ENCODE results near the gene AVL9. TPM values are rescaled to one million over a fixed set of nuclear protein-coding genes. Genes with fewer than 3 reads are reported as not detected.
A peak's percentile ranks its signal among the peaks of the same experiment; 100 is the strongest.

Gene AVL9
- 31.3 TPM for total RNA-seq
- long read RNA-seq, full-length matches to known transcripts: 5 of 20 reads
- long read RNA-seq, partial matches to known transcripts: 2 of 20 reads
- long read RNA-seq, other reads (novel, unspliced or antisense): 13 of 20 reads

DNA sequence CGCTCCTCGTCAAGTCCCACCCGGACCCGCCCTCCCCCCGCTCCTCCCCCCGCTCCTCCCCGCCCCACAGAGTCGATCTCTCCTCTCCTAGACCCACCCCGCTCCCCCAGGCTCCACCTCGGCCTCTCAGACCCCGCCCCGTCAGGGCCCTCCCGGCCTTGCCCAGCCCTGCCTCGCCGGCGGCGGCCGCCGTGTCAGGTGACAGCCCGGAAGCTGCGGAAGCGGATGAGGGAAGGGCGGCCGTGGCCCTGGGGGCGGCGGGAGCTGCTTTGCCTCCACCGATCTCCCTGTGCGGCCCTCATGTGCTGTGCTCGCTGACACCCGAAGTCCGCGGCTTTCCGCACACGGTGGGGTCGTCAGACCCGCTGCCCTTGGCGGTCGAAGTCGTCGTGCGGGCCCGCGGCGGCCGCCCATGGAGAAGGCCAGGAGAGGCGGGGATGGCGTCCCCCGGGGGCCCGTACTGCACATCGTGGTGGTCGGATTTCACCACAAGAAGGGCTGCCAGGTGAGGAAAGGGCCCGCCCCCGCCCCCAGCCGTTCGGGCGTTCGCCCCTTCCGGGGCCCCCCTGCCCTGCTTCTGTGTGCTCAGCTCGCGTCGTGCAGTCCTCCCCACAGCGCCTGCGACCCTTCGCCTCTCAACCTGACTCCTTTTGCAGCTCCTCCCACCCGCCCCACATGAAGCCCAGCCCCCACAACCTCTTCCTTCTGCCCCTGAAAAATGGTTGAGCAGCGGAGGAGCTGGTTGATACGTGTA lies at the start of gene AVL9:
AVL9 (plus strand) TSS at position 192 of the 754 bp plus-strand sequence; CDS start at position 413, 221 bp downstream.
- ATAC-seq (peak; percentile 98), DNase-seq (peak; percentile 100)
- H3K4me1 ChIP-seq: peaks cover 19% of the 10 kb centered on the region
- no peaks in the 10 kb centered on the region for H3K9me3 ChIP-seq
- H3K36me3 ChIP-seq: peaks cover 5% of the 10 kb centered on the region
- peak within 1 kb of the TSS; percentile 97 for H3K4me3 ChIP-seq
- H3K27me3 ChIP-seq: no peaks in the 10 kb centered on the region
- intact Hi-C loops (cut with DNase I): no loop called here
- TF ChIP-seq, protein P1, sequence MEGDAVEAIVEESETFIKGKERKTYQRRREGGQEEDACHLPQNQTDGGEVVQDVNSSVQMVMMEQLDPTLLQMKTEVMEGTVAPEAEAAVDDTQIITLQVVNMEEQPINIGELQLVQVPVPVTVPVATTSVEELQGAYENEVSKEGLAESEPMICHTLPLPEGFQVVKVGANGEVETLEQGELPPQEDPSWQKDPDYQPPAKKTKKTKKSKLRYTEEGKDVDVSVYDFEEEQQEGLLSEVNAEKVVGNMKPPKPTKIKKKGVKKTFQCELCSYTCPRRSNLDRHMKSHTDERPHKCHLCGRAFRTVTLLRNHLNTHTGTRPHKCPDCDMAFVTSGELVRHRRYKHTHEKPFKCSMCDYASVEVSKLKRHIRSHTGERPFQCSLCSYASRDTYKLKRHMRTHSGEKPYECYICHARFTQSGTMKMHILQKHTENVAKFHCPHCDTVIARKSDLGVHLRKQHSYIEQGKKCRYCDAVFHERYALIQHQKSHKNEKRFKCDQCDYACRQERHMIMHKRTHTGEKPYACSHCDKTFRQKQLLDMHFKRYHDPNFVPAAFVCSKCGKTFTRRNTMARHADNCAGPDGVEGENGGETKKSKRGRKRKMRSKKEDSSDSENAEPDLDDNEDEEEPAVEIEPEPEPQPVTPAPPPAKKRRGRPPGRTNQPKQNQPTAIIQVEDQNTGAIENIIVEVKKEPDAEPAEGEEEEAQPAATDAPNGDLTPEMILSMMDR (IDR thresholded peaks at IDR 0.05): no peak
- peak within 1 kb of the TSS; percentile 99 for H3K27ac ChIP-seq

DNA sequence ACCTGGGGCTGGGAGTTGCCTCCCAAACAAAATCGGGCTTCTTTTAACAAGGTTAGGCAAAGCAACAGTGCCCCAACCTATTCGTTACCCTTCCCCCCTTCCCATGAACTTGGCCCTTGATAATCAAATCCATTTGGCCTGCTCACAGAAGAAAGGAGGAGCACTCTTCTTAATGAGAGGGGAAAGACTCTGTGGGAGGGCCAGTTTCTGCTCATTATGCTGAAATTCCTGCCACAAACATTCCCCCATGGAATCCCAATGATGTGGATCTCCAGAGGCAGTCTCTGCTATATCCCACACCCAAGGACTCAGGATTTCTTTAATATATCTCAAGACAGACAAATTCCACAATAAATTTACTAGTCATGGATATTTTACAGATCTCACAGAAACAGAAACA lies 48.1 kb upstream of the AVL9 start:
- H3K27ac ChIP-seq: no peak overlapping the region
- no peak overlapping the region for H3K4me3 ChIP-seq
- intact Hi-C loops (cut with DNase I): no loop called here
- no peaks in the 10 kb centered on the region for H3K27me3 ChIP-seq
- DNase-seq: no peak
- H3K4me1 ChIP-seq: no peaks in the 10 kb centered on the region
- TF ChIP-seq, protein P1 (IDR thresholded peaks at IDR 0.05): no peak
- no peaks in the 10 kb centered on the region for H3K9me3 ChIP-seq
- H3K36me3 ChIP-seq: no peaks in the 10 kb centered on the region
- ATAC-seq: no peak

DNA sequence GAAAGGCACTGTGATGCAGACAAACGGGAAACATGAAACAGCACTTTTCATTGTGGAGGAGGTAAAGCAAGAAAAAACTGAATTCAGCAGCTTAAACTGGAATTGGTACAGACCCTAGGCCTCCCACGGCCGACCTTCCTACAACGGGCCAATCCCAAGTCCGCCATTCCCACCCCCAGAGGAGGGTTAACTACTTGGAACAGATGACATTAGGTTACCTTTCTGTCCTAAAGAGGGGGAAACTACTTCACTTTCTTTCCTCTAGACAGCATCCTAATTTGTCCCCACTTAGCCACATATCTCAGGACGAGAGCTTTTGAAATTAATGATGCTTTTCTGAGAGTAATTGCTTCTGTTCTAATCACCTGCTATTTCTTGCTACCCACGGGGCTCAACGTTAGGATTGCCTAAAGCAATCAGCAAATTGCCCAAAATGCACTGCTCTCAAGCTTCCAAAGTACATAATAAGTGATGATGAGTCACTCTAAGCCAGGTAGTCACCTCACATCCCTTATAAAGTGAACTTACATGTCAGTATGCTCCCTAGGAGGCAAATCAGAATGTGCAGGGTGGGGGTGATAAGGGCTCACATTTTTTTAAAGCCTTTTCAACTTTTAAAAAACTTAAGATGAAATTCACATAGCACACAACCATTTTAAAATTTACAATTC lies 41.8 kb upstream of the AVL9 start:
- Histone ChIP-seq H3K27me3 (no peaks in the 10 kb centered on the region), H3K36me3 (no peaks in the 10 kb centered on the region), H3K9me3 (no peaks in the 10 kb centered on the region), H3K27ac (no peak overlapping the region), H3K4me1 (no peaks in the 10 kb centered on the region), H3K4me3 (no peak overlapping the region)
- TF ChIP-seq, protein P1 (IDR thresholded peaks at IDR 0.05): no peak
- DNase-seq: no peak
- no peak for ATAC-seq
- intact Hi-C loops (cut with DNase I): no loop called here

DNA sequence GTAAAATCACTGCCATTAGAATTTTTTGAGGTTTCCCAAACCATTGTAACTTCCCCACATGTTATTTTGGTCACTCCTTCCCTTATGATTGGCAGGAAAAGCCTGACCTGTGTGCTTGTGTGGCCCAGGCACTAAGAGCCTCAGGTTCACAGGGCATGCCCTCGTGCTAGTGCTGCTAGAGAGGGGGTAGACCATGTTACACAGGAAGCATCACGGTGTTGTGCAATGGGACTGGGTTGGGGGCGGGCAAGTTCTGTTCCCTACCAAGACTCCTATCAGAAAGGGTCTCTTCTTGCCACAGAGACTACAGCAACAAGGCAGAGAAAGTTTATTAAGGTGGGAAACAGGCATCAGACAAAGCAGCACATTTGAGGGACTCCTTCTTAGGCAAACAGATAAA lies 37.3 kb upstream of the AVL9 start:
- ATAC-seq (peak; percentile 24), DNase-seq (no peak)
- Histone ChIP-seq H3K9me3 (no peaks in the 10 kb centered on the region), H3K36me3 (no peaks in the 10 kb centered on the region), H3K27me3 (no peaks in the 10 kb centered on the region), H3K4me3 (no peak overlapping the region), H3K27ac (no peak overlapping the region), H3K4me1 (no peaks in the 10 kb centered on the region)
- TF ChIP-seq, protein P1 (IDR thresholded peaks at IDR 0.05): no peak
- intact Hi-C loops (cut with DNase I): no loop called here

DNA sequence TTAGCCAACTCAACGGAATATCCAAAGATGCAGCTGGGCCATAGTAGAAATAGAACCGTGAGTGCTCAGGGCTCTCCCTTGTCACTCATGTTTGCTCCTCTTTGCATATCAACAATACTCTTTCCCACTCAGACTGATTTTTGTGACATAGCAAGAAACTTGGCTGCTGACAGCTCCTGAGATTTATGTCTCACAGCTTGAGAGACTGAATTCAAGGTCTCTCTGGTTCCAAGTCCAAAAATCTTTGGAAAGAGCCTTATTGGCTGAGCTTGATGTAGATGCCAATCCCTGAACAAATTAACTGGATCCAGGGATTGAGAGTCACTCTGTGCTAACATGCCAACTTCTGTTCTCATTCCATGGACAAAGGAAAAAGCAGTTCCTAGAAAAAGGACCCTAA lies 35.5 kb upstream of the AVL9 start:
- Histone ChIP-seq H3K4me3 (no peak overlapping the region), H3K27ac (no peak overlapping the region), H3K4me1 (no peaks in the 10 kb centered on the region), H3K9me3 (no peaks in the 10 kb centered on the region), H3K27me3 (no peaks in the 10 kb centered on the region), H3K36me3 (no peaks in the 10 kb centered on the region)
- ATAC-seq (no peak), DNase-seq (no peak)
- intact Hi-C loops (cut with DNase I): no loop called here
- TF ChIP-seq, protein P1 (IDR thresholded peaks at IDR 0.05): no peak

Measured in upper lobe of right lung (tissue), 1 donor.